ENCODE data around the gene HOXD11. TPM values are rescaled to one million over a fixed set of nuclear protein-coding genes. Genes with fewer than 3 reads are reported as not detected.

HOXD11 gene
- total and polyA plus RNA-seq, 2 donors (not counting 1 experiment from before 2014, with no cell fraction given): not detected

- DNase-seq: peak; percentile 26
- no peaks in the 10 kb centered on the region for H3K36me3 ChIP-seq (replicated peaks in 1 of 2; ENCODE audit: control extremely low read depth in 1 of 2, control insufficient read depth in 1 of 2, extremely low read depth in 1 of 2, insufficient read depth in 2 of 2, low read length in 1 of 2)
- no peaks in the 10 kb centered on the region for H4K20me1 ChIP-seq (ENCODE audit: control insufficient read depth, insufficient read depth, low read length, poor library complexity, severe bottlenecking)
- POLR2A ChIA-PET: no interaction called here
- H3K27ac ChIP-seq (ENCODE audit: low read length in 2 of 2): no peak within 1 kb of the TSS
- Mint-ChIP-seq H3K4me3 (no peak within 1 kb of the TSS), H3K9me3 (ENCODE audit: insufficient read depth) (no peaks in the 10 kb centered on the region), H3K27me3 (peaks cover 82% of the 10 kb centered on the region), H3K4me1 (peaks cover 15% of the 10 kb centered on the region), H3K27ac (no peak within 1 kb of the TSS)
- no peak within 1 kb of the TSS for H3K9ac ChIP-seq (ENCODE audit: low read length)
- no peak for ATAC-seq (ENCODE audit: low read depth)
- no peak within 1 kb of the TSS for H3K4me3 ChIP-seq (ENCODE audit: control extremely low read depth in 1 of 5, extremely low read depth in 1 of 5, insufficient read depth in 1 of 5, low read depth in 2 of 5, low read length in 4 of 5)
- CTCF ChIA-PET: interaction anchor here (0.6 to 4.7 kb wide), 3 partner anchors 33 to 1048 kb away, joined by 3 to 72 read pairs (median 5); no protein-coding TSS in a partner anchor
- intact Hi-C loops (cut with micrococcal nuclease): loop anchor here (10.0 kb wide), 1 partner anchor 1765 kb away; the partner anchor contains the start of gene SP9
- 15% methylated on average over 67 of the region's 70 CpGs for WGBS (ENCODE audit: insufficient coverage)
- TF ChIP-seq CTCF (IDR thresholded peaks at IDR 0.05): no peak
- no peaks in the 10 kb centered on the region for H3K79me2 ChIP-seq (ENCODE audit: control insufficient read depth, insufficient read depth, low read length)
- peaks cover 18 to 39% of the 10 kb centered on the region in 2 donors for H3K4me1 ChIP-seq (ENCODE audit: control insufficient read depth in 2 of 2, insufficient read depth in 2 of 2, low read length in 2 of 2)
- no peak within 1 kb of the TSS for H3K4me2 ChIP-seq (replicated peaks; ENCODE audit: low read depth, low read length, poor library complexity, severe bottlenecking)
- peaks cover 0 to 96% (median 70%) of the 10 kb centered on the region in 4 experiments for H3K27me3 ChIP-seq (replicated peaks in 1 of 4; ENCODE audit: control extremely low read depth in 1 of 4, control insufficient read depth in 3 of 4, insufficient read depth in 4 of 4, low read length in 3 of 4)
- peaks cover 0 to 49% (median 0%) of the 10 kb centered on the region in 3 donors for H3K9me3 ChIP-seq (ENCODE audit: control extremely low read depth in 1 of 3, control insufficient read depth in 2 of 3, insufficient read depth in 1 of 3, low read length in 2 of 3)
- no peak within 1 kb of the TSS for H2AFZ ChIP-seq (ENCODE audit: insufficient read depth, low read depth, low read length, poor library complexity, severe bottlenecking)
These were observed 7.1 kb upstream of the HOXD11 start, which contains the start of gene HOXD12 for GRCh38 chr2:176099728-176100546. Gene HOXD12 (plus strand): TSS chr2:176099795. CDS start chr2:176099802, 7 bp downstream.

GRCh38 chr2:176100547-176101140 is 6.4 kb upstream of the HOXD11 start:
- Histone ChIP-seq H3K9me3 (ENCODE audit: control extremely low read depth in 1 of 3, control insufficient read depth in 2 of 3, insufficient read depth in 1 of 3, low read length in 2 of 3) (peaks cover 0 to 56% (median 0%) of the 10 kb centered on the region in 3 donors), H3K4me1 (ENCODE audit: control insufficient read depth in 2 of 2, insufficient read depth in 2 of 2, low read length in 2 of 2) (peaks cover 18 to 46% of the 10 kb centered on the region in 2 donors), H2AFZ (ENCODE audit: insufficient read depth, low read depth, low read length, poor library complexity, severe bottlenecking) (no peak overlapping the region), H3K79me2 (ENCODE audit: control insufficient read depth, insufficient read depth, low read length) (no peaks in the 10 kb centered on the region), H3K27ac (ENCODE audit: low read length in 2 of 2) (no peak overlapping the region), H3K9ac (ENCODE audit: low read length) (no peak overlapping the region), H3K27me3 (replicated peaks in 1 of 4; ENCODE audit: control extremely low read depth in 1 of 4, control insufficient read depth in 3 of 4, insufficient read depth in 4 of 4, low read length in 3 of 4) (peaks cover 0 to 98% (median 67%) of the 10 kb centered on the region in 4 experiments), H3K4me3 (ENCODE audit: control extremely low read depth in 1 of 5, extremely low read depth in 1 of 5, insufficient read depth in 1 of 5, low read depth in 2 of 5, low read length in 4 of 5) (no peak overlapping the region), H4K20me1 (ENCODE audit: control insufficient read depth, insufficient read depth, low read length, poor library complexity, severe bottlenecking) (no peaks in the 10 kb centered on the region), H3K4me2 (replicated peaks; ENCODE audit: low read depth, low read length, poor library complexity, severe bottlenecking) (no peak overlapping the region), H3K36me3 (replicated peaks in 1 of 2; ENCODE audit: control extremely low read depth in 1 of 2, control insufficient read depth in 1 of 2, extremely low read depth in 1 of 2, insufficient read depth in 2 of 2, low read length in 1 of 2) (no peaks in the 10 kb centered on the region)
- H3K4me1 Mint-ChIP-seq: peaks cover 15% of the 10 kb centered on the region
- POLR2A ChIA-PET: no interaction called here
- intact Hi-C loops (cut with micrococcal nuclease): no loop called here
- TF ChIP-seq CTCF (IDR thresholded peaks at IDR 0.05) (no peak), EZH2 (IDR thresholded peaks at IDR 0.05; ENCODE audit: borderline replicate concordance, insufficient read depth, low read depth, low read length, poor library complexity, severe bottlenecking) (no peak)
- no peak for ATAC-seq (ENCODE audit: low read depth)
- H3K27me3 Mint-ChIP-seq: peaks cover 83% of the 10 kb centered on the region
- no peaks in the 10 kb centered on the region for H3K9me3 Mint-ChIP-seq (ENCODE audit: insufficient read depth)
- CTCF ChIA-PET: interaction anchor here (1.6 kb wide), 1 partner anchor 551 kb away, joined by 4 read pairs; no protein-coding TSS in a partner anchor
- 14% methylated on average over 25 of the region's 28 CpGs for WGBS (ENCODE audit: insufficient coverage)
- peak; percentile 14 for DNase-seq
- H3K27ac Mint-ChIP-seq: no peak overlapping the region
- H3K4me3 Mint-ChIP-seq: no peak overlapping the region

All from B cell (primary cell).